Esophagus muscularis mucosa (tissue), 3 donors: Measurements from ENCODE around the gene CX3CR1.

Source experiments
- CTCF ChIP-seq, 3 experiments: fragments of 200-600 bp in 2 of 3; fragments of 450-650 bp in 1 of 3; sonication (generic) in 2 of 3; IDR thresholded peaks; one replicate each; pipeline ENCODE4 v1.5.1; 2017 to 2019; ENCODE audit warnings: antibody characterized with exemption in 3 of 3, mild to moderate bottlenecking in 2 of 3, moderate library complexity in 1 of 3
- POLR2A ChIP-seq: fragments of 450-650 bp; IDR thresholded peaks from one replicate; pipeline ENCODE4 v1.6.1; 2017; ENCODE audit warnings: antibody characterized with exemption, moderate library complexity, mild to moderate bottlenecking, low read depth

DNA sequence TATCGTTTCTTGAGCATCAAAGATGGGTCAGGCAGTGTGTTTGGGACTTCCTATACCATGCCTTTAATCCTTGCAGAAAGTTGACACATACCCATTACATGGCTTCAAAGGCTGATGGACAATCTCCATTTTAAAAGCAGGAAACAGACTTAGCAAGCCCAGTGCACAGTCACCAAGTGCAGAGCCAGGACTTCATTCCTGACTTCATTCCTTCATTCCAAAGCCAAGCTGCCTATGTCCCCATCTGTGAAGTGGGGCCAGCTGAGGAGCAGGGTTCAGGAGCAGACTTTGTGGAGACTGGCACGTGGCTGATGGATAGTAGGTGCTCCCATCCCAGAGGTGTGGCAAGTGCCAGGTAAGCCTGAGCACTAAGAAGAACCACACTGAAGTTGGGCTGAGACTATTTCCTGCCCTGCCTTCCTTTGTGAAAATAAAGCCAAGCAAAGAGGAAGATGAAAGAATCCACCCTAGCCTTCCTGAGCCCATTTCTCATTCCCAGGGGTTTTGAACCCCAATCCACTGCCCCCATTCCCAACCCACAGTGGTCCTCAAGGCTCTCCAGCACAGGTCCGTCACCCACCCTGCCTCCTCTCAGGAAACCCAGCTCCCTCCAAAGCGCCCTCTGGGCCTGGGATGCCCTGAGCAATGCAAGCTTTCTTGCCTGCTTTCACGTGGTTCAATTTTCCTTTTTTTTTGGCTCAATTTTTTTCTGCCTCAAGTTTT, 1.8 kb downstream of the CX3CR1 start:
- TF ChIP-seq CTCF (IDR thresholded peaks at IDR 0.05) (no peak), POLR2A (no peak)
